Panc1 (cell line): Measurements from ENCODE around the gene ASPHD2.

Experiments
- POLR2AphosphoS5 ChIP-seq: IDR thresholded peaks from 2 replicates; pipeline ENCODE4 v1.6.1; 2012; ENCODE audit warnings: mild to moderate bottlenecking, low read depth, low read length, moderate library complexity
- REST ChIP-seq, 2 experiments: IDR thresholded peaks; 2 replicates each; pipeline ENCODE4 v1.6.1; 2011 to 2012; ENCODE audit warnings: low read depth in 2 of 2, control low read depth in 1 of 2, low read length in 1 of 2, mild to moderate bottlenecking in 1 of 2, moderate library complexity in 1 of 2; ENCODE audit not compliant: insufficient read depth in 1 of 2
- TF ChIP-seq, protein P1 (sequence below): fragments of 450-650 bp; IDR thresholded peaks from 2 replicates; pipeline ENCODE4 v1.5.1; 2017; ENCODE audit warnings: mild to moderate bottlenecking

DNA sequence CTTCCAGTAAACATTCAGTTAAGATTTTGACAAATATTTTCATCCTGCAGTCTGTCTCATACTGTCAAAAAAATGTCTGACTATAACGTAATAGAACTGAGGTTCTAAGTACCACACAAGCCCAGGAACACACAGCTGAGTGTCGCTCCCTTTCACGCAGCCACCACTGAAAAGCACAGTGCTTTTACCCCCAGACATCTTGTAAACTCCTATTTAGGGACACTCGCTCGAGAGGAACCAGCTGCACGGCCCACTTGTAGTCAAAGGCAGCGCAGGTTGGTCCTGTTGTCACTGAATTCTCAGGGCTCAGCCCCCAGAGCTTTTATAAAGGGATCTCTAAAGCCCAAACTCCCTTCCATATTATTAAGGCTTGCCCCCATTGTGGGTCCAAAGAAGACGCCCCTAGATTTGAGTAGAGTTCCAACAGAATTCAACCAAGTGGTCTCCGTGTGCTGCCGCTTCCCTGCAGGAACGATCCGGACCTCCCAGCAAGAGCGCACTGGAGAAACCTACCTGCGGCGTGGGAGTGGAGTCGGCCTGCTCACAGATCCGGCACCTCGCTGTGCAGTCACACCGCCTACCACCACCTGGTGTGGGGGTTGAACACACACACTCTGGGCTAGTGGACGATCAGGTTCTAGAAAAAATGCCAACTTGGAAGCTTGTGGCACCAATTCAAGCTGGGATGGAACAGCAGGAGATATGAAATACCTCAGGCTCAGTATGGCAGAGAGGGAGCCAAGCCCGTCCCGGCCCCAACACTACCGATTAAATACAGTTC lies 23.4 kb downstream of the ASPHD2 start:
- TF ChIP-seq, protein P1, sequence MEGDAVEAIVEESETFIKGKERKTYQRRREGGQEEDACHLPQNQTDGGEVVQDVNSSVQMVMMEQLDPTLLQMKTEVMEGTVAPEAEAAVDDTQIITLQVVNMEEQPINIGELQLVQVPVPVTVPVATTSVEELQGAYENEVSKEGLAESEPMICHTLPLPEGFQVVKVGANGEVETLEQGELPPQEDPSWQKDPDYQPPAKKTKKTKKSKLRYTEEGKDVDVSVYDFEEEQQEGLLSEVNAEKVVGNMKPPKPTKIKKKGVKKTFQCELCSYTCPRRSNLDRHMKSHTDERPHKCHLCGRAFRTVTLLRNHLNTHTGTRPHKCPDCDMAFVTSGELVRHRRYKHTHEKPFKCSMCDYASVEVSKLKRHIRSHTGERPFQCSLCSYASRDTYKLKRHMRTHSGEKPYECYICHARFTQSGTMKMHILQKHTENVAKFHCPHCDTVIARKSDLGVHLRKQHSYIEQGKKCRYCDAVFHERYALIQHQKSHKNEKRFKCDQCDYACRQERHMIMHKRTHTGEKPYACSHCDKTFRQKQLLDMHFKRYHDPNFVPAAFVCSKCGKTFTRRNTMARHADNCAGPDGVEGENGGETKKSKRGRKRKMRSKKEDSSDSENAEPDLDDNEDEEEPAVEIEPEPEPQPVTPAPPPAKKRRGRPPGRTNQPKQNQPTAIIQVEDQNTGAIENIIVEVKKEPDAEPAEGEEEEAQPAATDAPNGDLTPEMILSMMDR, result no peak
- no peak for TF ChIP-seq REST (IDR thresholded peaks at IDR 0.05; ENCODE audit: insufficient read depth in 1 of 2, low read depth in 2 of 2, low read length in 1 of 2)
- no peak for TF ChIP-seq POLR2AphosphoS5
